Raji (cell line): ENCODE data around the gene SH3PXD2B.

Experiments
- POLR2A ChIP-seq: IDR thresholded peaks from 2 replicates; pipeline ENCODE4 v1.6.1; 2011; ENCODE audit warnings: low read depth, low read length, control low read depth; ENCODE audit not compliant: insufficient read depth

Gene SH3PXD2B

DNA sequence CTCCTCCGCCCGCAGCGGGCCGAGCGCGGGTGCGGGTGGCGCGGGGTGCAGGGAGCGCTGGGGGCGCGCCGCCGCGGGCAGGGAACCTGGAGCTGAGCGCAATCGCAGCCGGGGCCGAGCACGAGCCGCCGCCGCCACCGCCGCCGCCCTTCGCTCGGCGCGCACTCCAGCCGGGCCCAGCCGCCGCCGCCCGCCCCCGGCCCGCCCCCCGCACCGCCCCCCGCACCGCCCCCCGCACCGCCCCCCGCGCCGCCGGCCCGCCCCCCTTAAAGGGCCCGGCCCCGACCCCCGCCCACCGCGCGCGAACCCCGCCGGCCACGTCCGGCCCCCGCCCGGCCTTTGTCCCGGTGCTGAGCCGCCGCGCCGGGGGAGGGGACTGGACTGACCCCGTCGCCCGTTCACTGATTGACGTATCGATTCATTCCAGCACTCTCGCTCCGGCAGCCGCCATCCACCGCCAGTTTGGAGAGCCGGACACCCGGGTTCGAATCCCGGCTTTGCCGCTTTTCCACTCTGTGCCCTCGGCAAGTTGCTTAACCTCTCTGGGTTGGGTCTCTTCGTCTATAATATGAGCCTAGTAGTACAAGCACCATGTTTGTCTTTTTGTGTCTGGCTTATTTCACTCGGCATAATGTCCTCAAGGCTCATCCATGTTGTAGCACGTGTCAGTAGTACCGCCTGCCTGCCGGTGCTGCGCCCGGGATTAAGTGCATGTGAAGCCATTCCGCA lies at the start of gene SH3PXD2B:
Gene SH3PXD2B, minus strand, starts transcription at position 168 of the 729 bp plus-strand sequence. CDS start 173 bp downstream, outside the sequence.
- no peak for TF ChIP-seq POLR2A

DNA sequence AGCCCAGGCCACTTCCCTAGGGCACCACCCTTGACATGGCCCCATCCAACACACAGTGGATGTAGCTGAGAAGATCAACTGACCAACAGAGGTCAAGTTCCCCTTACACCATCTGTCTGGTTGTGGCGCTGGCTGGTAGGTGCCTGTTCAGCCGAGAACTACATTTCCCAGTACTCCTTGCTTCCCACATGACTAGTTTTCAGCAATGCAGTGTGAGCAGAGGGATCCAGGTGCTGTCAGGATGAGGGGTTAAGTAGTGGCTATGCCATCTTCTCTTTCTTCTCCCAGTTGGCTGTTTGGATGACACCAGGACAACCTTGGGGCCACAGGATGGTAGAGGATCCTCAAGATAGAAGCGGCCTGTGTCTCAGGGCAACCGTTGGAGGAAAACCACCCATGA lies 48.6 kb upstream of the SH3PXD2B start:
- TF ChIP-seq POLR2A = no peak

DNA sequence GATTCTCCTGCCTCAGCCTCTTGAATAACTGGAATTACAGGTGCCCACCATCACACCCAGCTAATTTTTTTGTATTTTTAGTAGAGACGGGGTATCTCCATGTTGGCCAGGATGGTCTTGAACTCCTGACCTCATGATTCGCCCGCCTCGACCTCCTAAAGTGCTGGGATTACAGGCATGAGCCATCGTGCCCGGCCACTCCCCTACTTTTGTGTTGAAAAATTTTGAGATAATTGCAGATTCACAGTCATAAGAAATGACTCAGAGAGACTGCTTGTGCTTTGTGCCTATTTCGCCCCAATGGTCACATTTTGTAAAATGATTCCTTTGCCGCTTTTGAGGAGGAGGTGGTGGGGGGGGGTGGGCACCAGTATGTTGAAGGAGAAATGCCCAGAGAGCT lies 48.1 kb upstream of the SH3PXD2B start:
- TF ChIP-seq POLR2A = no peak

DNA sequence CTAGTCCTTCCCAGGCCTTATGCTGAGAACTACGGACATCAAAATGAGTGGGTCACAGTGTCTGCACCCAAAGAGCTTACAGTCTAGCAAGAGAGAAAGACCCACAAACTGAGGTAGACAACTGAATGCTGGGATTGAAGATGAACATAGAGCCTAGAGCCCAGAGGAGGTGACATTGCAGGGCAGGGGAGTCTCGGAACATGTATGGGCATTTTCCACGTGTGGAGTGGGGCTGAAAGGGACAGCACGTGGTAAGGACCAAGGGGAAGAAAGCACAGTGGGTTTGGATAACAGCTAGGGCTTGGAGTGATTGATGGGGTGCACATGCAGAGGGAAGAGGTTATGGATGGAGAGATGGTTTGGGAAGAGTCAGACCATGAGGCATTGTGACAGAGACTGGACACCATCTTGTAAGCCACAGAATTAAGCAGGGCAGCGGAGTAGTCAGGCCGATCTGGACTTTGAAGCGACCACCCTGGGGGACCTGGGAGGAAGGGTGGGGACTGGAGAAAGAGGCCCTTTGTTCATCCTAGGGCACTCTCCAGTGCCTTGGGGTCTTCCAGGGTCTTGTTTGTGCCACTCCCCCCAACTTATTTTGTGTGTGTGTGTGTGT lies 47.5 kb upstream of the SH3PXD2B start:
- TF ChIP-seq POLR2A = no peak

DNA sequence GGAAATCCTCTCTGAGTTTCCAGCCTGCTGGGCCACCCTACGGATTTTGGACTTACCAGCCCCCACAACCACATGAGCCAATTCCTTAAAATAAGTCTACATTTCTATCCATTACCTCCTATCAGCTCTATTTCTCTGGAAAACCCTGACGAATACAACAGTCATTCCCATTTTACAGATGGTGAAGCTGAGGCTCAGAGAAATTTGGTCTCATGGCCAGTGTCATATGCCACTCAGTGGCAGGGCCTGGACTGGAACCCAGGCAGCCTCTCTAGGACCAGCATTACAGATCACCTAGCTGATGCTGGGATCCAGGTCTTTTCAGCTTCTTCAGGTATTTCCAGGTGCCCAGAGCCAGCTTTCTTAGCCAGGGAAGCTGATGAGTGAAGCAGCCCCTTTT lies 45.0 kb upstream of the SH3PXD2B start:
- no peak for TF ChIP-seq POLR2A

GRCh38 chr5:172498431-172499129 lies 44.3 kb upstream of the SH3PXD2B start:
- no peak for TF ChIP-seq POLR2A

DNA sequence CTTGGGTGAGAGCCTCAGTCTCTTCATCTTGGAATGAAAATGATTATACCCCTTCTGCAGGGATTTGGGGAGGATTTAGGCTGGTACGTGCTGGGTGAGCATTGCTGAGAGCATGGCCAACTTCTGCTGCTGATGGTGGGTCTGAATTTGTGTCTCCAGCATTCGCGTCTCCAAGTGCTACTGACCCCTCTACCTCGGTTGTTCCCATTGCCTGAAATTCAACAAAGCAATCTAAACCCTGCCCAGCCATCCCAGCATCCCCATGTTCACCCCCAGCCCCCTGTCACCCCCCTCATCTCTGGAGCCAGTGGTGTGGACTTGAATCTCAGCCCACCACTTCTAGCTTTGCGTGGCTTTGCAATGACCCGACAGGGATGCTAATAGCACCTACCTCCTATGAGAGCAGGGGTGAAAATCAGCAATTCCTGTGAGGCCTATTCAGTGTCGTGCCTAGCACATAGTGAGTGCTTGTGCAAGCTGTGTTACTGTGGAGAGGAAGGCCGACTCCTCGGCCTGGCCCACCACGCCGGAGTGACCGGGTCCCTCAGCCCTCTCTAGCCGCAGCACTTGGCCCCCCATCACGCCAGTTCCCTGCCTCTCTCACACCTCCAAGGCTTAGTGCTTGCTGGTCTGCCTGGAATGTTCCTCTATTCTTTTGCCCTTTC lies 43.4 kb upstream of the SH3PXD2B start:
- TF ChIP-seq POLR2A = no peak

GRCh38 chr5:172496671-172497371 lies 42.5 kb upstream of the SH3PXD2B start:
- TF ChIP-seq POLR2A = no peak

GRCh38 chr5:172494630-172495505 lies 40.5 kb upstream of the SH3PXD2B start:
- TF ChIP-seq POLR2A = no peak

- TF ChIP-seq POLR2A = no peak
Measured at GRCh38 chr5:172493906-172494305, 39.6 kb upstream of the SH3PXD2B start.

GRCh38 chr5:172493461-172493860 lies 39.1 kb upstream of the SH3PXD2B start:
- no peak for TF ChIP-seq POLR2A

DNA sequence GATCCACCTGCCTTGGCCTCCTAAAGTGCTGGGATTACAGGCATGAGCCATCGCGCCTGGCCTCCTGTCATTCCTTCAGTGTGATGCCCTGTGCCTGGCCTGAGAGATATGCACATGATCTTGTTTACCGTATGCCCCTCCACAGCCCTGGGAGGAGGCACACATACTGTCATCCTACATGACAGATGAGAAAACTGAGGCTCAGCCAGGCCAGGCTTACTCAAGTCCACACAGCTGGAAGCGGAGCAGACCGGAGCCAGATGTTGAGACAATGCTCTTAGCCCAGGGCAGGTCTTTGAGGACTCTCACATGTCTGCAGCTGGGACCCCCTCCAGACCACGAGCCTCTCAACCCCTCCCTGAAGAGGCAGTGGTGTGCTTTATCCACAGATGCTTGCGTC lies 38.7 kb upstream of the SH3PXD2B start:
- no peak for TF ChIP-seq POLR2A

DNA sequence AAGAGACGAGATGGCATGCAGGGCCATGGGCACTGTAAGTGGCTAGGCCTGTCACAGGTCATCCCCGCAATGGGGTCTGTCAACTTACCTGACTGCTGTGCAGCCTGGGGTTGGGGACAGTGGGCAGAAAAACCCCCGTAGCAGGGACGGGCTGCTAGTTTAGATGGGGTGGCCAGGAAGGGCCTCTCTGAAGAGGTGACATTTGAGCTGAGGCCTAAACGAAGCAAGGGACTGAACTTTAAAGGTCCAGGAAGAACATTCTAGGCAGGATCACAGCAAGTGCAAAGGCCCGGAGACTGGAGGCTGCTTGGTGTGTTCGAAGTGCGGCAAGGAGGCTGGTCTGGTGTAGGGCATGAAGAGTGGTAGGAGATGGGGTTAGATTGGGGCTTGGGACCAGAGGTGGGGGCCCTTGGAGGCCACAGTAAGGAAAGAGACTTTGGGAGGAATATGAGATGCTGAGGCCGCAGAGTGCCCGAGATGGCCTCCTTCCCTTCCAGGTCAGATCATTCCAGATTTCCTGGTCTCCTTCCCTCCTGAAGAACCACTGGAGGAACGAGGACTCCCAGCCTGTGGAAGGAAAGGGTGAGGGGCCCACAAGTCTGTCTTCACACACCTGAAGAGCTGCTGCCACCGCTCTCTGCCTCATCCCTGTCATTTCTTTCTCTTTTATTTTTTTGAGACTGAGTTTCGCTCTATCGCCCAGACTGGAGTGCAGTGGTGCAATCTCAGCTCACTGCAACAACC lies 37.9 kb upstream of the SH3PXD2B start:
- no peak for TF ChIP-seq POLR2A
